ENCODE data around the gene PNMA8A.

PNMA8A gene

DNA sequence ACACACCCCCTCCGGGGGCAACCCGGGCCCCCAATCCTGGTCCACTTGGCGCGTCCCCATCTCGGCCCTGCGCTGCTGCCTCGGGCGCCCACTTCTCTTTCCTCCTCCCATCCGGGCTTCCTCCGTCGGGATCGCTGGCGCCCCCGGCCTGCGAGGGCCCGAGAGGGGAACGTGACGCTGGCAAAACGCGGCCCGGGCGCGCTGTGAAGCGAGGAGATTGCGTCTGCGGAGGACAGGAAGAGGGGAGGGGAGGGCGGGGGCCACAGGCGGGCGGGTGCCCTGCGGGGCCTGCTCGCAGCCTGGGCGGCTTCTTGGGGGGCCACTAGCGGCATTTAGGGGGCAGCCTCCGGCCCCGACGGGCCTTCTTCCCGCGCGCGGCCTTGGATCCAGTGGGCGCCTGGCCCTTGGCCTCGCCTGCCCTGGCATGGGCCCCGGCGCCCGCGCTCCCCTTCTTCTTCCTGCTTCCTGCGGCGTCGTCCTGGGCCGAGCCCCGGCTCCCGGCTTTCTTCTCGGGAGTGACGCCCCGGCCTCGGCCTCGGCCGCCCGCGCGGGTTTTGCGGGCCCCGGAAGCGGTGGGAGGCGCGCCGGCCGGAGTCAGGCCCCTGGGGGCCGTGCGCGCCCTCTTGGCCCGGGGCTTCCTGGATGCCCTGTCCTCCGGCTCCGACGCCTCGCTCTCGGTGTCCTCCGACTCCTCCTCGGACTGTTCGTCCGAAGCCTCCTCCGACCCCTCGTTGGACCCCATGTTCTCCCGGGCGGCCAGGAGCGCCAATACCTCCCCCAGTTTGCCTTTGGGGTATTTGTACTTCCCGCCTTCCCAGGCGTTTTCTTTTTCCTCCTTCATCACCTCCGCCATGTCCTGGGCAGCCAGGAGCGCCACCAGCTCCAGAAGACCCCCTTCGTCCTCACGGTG, 22.1 kb upstream of the PNMA8A start:
- Histone ChIP-seq H3K9me3 (ENCODE audit: control insufficient read depth, low read length) (no peaks in the 10 kb centered on the region), H3K4me3 (ENCODE audit: insufficient read depth, low read depth, low read length, poor library complexity, severe bottlenecking) (peak overlapping the region; percentile 42), H3K4me1 (ENCODE audit: control insufficient read depth, insufficient read depth, low read length, poor library complexity, severe bottlenecking) (peaks cover 33% of the 10 kb centered on the region), H3K27ac (ENCODE audit: insufficient read depth, low read length, poor library complexity, severe bottlenecking) (no peak overlapping the region), H3K27me3 (replicated peaks; ENCODE audit: control insufficient read depth, insufficient read depth, low read length, poor library complexity, severe bottlenecking) (peaks cover 57% of the 10 kb centered on the region), H3K36me3 (ENCODE audit: control insufficient read depth, insufficient read depth, low read length) (no peaks in the 10 kb centered on the region)
- DNase-seq: no peak

DNA sequence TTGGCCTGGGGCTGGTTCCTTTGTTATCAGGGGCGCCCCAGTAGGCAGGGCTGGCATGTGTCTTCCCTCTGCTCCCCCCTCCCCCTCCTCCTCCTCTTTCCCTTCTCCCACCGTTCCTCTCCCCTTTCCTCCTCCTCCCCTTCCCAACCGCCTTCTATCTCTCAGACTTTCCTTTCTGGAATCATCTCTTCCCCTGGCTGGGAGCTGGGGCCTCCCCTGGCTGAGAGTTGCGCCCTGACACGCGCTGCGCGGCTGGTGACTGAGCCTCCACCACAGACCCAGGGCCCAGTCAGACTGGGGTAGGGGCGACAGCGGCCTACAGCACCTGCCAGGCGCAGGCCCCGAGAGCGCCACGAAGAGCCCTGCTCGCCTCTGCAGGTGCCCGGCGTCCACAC, 21.5 kb upstream of the PNMA8A start:
- H3K36me3 ChIP-seq (ENCODE audit: control insufficient read depth, insufficient read depth, low read length): no peaks in the 10 kb centered on the region
- no peak for DNase-seq
- peak overlapping the region; percentile 26 for H3K4me3 ChIP-seq (ENCODE audit: insufficient read depth, low read depth, low read length, poor library complexity, severe bottlenecking)
- H3K27ac ChIP-seq (ENCODE audit: insufficient read depth, low read length, poor library complexity, severe bottlenecking): no peak overlapping the region
- H3K4me1 ChIP-seq (ENCODE audit: control insufficient read depth, insufficient read depth, low read length, poor library complexity, severe bottlenecking): peaks cover 37% of the 10 kb centered on the region
- H3K9me3 ChIP-seq (ENCODE audit: control insufficient read depth, low read length): no peaks in the 10 kb centered on the region
- H3K27me3 ChIP-seq (replicated peaks; ENCODE audit: control insufficient read depth, insufficient read depth, low read length, poor library complexity, severe bottlenecking): peaks cover 62% of the 10 kb centered on the region

DNA sequence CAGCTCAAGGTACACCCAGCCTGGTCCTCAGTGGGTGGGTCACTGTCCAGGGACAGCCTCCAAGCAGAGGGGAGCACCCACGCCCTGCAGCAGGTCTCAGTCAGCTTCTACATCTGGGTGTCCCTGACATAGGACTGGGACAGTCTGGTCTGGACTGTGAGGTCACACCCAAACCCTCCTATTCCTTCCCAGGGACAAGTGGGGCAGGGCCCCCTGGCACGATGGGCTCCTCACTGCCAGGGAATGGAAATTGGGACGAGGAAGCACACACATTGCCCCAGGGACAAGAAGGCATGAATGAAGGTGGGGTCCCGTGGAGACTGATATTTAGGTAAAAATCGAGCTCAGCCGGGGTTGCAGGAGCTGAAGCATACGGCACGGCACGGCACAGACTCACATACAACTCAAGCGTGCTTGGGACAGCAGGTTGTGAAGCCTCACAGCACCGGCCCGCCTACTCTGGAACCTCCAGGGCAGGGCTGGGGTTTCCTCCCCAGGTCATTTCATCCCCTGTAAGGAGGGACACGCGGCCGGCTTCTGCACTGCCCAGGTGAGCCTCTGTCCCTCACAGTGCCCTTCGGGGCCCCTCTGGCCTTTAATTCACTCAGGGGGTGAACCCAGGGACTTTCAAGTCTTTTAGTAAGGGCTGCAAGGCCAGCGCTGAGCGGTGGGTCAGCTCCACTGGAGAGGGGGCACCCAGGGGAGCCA, 20.8 kb upstream of the PNMA8A start:
- peaks cover 42% of the 10 kb centered on the region for H3K4me1 ChIP-seq (ENCODE audit: control insufficient read depth, insufficient read depth, low read length, poor library complexity, severe bottlenecking)
- H3K36me3 ChIP-seq (ENCODE audit: control insufficient read depth, insufficient read depth, low read length): no peaks in the 10 kb centered on the region
- no peak overlapping the region for H3K27ac ChIP-seq (ENCODE audit: insufficient read depth, low read length, poor library complexity, severe bottlenecking)
- no peak overlapping the region for H3K4me3 ChIP-seq (ENCODE audit: insufficient read depth, low read depth, low read length, poor library complexity, severe bottlenecking)
- H3K9me3 ChIP-seq (ENCODE audit: control insufficient read depth, low read length): no peaks in the 10 kb centered on the region
- peaks cover 68% of the 10 kb centered on the region for H3K27me3 ChIP-seq (replicated peaks; ENCODE audit: control insufficient read depth, insufficient read depth, low read length, poor library complexity, severe bottlenecking)
- no peak for DNase-seq

DNA sequence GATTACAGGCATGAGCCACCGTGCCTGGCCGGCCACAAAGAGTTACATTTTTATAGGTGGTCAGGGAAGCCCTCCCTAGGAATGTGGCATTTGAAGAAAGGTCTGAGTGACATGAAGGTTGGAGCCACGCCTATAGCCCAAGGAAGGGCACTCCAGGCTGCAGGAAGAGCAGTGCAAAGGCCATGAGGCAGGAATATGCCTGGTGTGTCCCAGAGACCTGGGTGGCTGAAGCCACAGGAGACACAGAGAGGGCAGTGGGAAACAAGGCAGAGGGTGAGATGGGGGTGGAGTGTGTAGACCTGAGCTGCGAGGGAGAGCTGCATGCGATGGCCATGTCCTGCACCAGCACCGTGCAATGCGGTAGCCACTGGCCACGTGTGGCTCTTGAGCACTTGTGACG, 19.4 kb upstream of the PNMA8A start:
- peaks cover 42% of the 10 kb centered on the region for H3K4me1 ChIP-seq (ENCODE audit: control insufficient read depth, insufficient read depth, low read length, poor library complexity, severe bottlenecking)
- peaks cover 72% of the 10 kb centered on the region for H3K27me3 ChIP-seq (replicated peaks; ENCODE audit: control insufficient read depth, insufficient read depth, low read length, poor library complexity, severe bottlenecking)
- no peak for DNase-seq
- H3K27ac ChIP-seq (ENCODE audit: insufficient read depth, low read length, poor library complexity, severe bottlenecking): no peak overlapping the region
- H3K9me3 ChIP-seq (ENCODE audit: control insufficient read depth, low read length): no peaks in the 10 kb centered on the region
- H3K4me3 ChIP-seq (ENCODE audit: insufficient read depth, low read depth, low read length, poor library complexity, severe bottlenecking): no peak overlapping the region
- H3K36me3 ChIP-seq (ENCODE audit: control insufficient read depth, insufficient read depth, low read length): no peaks in the 10 kb centered on the region

DNA sequence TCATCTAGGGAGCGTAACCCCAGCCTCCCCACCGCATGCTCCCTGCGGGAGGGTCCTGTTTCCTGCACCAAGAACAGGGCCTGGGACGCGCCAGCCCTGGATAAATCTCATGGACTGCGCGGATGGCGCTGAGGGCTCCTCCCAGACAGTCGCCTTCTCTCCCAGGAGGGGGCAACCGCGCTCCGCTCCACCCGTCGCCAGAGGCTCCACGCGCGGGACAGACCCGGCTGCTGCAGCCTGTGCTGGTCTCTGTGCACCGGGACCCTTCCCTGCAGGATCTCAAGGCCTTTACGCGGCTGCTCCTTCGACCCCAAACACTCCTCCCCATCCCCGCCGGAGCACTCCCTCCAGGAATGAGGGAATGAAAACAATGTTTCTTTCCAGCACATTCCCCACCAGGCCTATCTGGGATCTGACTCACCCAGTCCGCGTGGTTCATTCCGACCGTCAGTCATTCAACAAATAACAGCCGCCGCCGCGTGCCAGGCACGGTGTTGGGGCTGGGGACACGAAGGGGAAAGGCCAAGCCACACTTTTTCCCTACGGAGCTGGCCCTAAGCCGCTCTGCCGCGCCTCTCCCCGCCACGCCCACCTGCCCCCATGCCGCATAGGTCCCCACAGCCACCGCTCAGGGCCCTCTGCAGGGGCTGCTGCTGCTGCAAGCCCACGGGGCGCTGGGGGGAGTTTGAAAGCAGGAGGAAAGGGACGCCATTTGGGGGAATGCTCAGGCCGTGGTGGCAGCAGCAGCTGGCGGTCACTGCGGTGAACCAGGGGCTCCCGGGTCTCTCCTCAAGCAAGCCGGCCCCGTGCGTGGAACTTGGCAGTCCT, 18.3 kb upstream of the PNMA8A start:
- Histone ChIP-seq H3K4me3 (ENCODE audit: insufficient read depth, low read depth, low read length, poor library complexity, severe bottlenecking) (no peak overlapping the region), H3K27me3 (replicated peaks; ENCODE audit: control insufficient read depth, insufficient read depth, low read length, poor library complexity, severe bottlenecking) (peaks cover 69% of the 10 kb centered on the region), H3K36me3 (ENCODE audit: control insufficient read depth, insufficient read depth, low read length) (no peaks in the 10 kb centered on the region), H3K27ac (ENCODE audit: insufficient read depth, low read length, poor library complexity, severe bottlenecking) (no peak overlapping the region), H3K9me3 (ENCODE audit: control insufficient read depth, low read length) (no peaks in the 10 kb centered on the region), H3K4me1 (ENCODE audit: control insufficient read depth, insufficient read depth, low read length, poor library complexity, severe bottlenecking) (peaks cover 35% of the 10 kb centered on the region)
- DNase-seq: no peak

DNA sequence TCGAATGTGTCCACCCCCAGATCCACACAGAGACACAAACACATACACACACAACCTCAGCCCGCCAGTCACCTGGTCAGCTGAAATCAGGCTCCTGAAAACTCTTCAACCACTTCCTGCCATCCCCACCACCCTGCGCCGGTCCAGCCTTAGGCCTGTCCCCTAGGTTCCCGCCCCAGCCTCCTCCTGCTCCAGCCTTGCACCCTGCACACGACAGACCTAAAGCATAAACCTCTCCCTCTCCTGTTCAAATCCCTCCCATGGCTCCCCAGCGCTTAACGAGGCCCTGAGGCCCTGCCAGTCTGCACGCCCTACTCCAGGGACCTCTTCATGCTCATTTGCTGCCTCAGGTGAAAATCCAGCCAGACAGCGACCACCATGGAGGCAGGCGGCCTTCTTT, 17.2 kb upstream of the PNMA8A start:
- Histone ChIP-seq H3K27ac (ENCODE audit: insufficient read depth, low read length, poor library complexity, severe bottlenecking) (no peak overlapping the region), H3K9me3 (ENCODE audit: control insufficient read depth, low read length) (no peaks in the 10 kb centered on the region), H3K27me3 (replicated peaks; ENCODE audit: control insufficient read depth, insufficient read depth, low read length, poor library complexity, severe bottlenecking) (peaks cover 60% of the 10 kb centered on the region), H3K4me1 (ENCODE audit: control insufficient read depth, insufficient read depth, low read length, poor library complexity, severe bottlenecking) (peaks cover 25% of the 10 kb centered on the region), H3K36me3 (ENCODE audit: control insufficient read depth, insufficient read depth, low read length) (no peaks in the 10 kb centered on the region), H3K4me3 (ENCODE audit: insufficient read depth, low read depth, low read length, poor library complexity, severe bottlenecking) (no peak overlapping the region)
- DNase-seq: no peak

DNA sequence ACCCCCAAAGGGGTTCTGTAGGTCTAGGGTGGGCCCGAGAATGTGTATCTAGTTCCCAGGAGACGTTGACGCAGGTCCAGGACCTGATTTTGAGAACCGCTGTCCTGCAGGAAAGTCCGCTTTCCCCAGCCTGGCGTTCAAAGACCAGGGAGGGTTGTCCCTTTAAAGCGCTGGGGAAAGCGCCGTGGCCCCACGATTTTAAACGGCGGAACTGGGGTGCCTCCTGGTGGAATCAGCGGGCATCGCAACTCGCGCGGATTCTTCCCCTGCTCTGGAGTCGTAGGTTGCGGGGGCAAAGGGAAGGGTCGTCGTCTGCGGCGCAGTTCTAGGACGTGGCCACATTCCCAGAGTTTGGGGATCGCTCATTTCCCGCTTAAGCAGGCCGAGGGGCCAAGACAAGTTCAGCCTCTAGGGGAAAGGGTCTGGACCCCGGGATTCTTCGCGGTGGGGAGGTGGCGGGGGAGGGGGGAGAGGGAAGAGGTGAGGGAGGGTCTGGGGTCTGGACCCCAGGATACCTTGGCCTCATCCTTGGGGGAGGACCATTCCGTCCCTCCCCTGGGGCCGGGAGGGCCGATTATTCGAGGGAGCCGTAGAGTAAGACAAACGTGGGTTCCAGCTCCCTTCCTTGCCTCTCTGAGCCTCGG, 16.6 kb upstream of the PNMA8A start:
- Histone ChIP-seq H3K9me3 (ENCODE audit: control insufficient read depth, low read length) (no peaks in the 10 kb centered on the region), H3K36me3 (ENCODE audit: control insufficient read depth, insufficient read depth, low read length) (no peaks in the 10 kb centered on the region), H3K27ac (ENCODE audit: insufficient read depth, low read length, poor library complexity, severe bottlenecking) (no peak overlapping the region), H3K4me1 (ENCODE audit: control insufficient read depth, insufficient read depth, low read length, poor library complexity, severe bottlenecking) (peaks cover 21% of the 10 kb centered on the region), H3K4me3 (ENCODE audit: insufficient read depth, low read depth, low read length, poor library complexity, severe bottlenecking) (no peak overlapping the region), H3K27me3 (replicated peaks; ENCODE audit: control insufficient read depth, insufficient read depth, low read length, poor library complexity, severe bottlenecking) (peaks cover 56% of the 10 kb centered on the region)
- peak; percentile 39 to 53 (median 50) for DNase-seq

DNA sequence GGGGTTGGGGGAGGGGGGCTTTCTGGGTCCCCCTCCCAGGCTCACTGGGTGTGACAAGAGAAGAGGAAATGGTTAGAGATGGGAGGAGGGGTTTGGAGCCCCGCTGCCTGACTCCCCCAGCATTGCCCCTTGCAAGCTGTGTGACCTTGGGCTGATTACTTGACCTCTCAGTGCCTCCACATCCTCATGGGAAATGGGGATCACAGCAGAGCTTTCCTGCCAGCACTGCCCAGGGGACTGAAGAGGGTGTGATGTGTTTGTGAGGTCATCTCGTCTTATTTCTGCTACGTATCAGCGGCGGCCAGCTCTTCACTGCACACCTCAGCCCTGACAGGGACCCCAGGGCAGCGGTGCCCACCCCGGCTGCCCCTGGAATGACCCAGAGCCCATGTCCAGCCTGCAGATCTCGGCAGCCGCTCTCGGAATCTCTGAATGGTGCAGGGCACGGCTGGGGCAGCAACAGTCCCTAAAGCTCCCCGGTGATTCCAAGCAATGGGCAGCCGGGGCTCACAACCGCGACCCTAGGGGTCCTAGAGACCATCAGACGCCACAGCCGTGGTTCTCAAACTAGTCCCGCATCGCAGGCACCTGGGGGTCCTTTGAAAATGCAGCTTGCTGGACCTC, 15.9 kb upstream of the PNMA8A start:
- Histone ChIP-seq H3K36me3 (ENCODE audit: control insufficient read depth, insufficient read depth, low read length) (no peaks in the 10 kb centered on the region), H3K27me3 (replicated peaks; ENCODE audit: control insufficient read depth, insufficient read depth, low read length, poor library complexity, severe bottlenecking) (peaks cover 50% of the 10 kb centered on the region), H3K4me3 (ENCODE audit: insufficient read depth, low read depth, low read length, poor library complexity, severe bottlenecking) (no peak overlapping the region), H3K4me1 (ENCODE audit: control insufficient read depth, insufficient read depth, low read length, poor library complexity, severe bottlenecking) (peaks cover 15% of the 10 kb centered on the region), H3K9me3 (ENCODE audit: control insufficient read depth, low read length) (no peaks in the 10 kb centered on the region), H3K27ac (ENCODE audit: insufficient read depth, low read length, poor library complexity, severe bottlenecking) (no peak overlapping the region)
- DNase-seq: no peak

DNA sequence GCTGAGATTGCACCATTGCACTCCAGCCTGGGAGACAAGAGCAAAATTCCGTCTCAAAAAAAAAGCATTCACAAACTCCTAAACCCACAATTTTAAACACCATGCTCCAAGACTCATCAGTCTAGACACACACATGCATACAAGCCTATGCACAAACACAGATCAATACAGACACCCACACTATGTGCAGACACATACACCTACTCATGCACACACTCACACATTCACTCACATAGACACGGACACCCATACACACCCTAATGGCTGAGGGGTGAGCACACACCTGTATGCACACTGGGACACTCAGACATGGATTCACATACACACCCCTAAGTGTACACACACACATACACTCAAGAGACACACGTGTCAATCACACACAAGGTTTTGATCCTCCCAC, 15.0 kb upstream of the PNMA8A start:
- Histone ChIP-seq H3K9me3 (ENCODE audit: control insufficient read depth, low read length) (no peaks in the 10 kb centered on the region), H3K4me1 (ENCODE audit: control insufficient read depth, insufficient read depth, low read length, poor library complexity, severe bottlenecking) (peaks cover 15% of the 10 kb centered on the region), H3K27ac (ENCODE audit: insufficient read depth, low read length, poor library complexity, severe bottlenecking) (no peak overlapping the region), H3K4me3 (ENCODE audit: insufficient read depth, low read depth, low read length, poor library complexity, severe bottlenecking) (no peak overlapping the region), H3K27me3 (replicated peaks; ENCODE audit: control insufficient read depth, insufficient read depth, low read length, poor library complexity, severe bottlenecking) (peaks cover 41% of the 10 kb centered on the region), H3K36me3 (ENCODE audit: control insufficient read depth, insufficient read depth, low read length) (no peaks in the 10 kb centered on the region)
- no peak for DNase-seq

Measured in effector memory CD4-positive, alpha-beta T cell (primary cell).